ENCODE measurements around the gene TYRO3. TPM values are rescaled to one million over a fixed set of nuclear protein-coding genes. Genes with fewer than 3 reads are reported as not detected.
A peak's percentile ranks its signal among the peaks of the same experiment; 100 is the strongest.

The TYRO3 gene
- total RNA-seq, 2 experiments from 2014 or later: 0.42 to 0.47 TPM

DNA sequence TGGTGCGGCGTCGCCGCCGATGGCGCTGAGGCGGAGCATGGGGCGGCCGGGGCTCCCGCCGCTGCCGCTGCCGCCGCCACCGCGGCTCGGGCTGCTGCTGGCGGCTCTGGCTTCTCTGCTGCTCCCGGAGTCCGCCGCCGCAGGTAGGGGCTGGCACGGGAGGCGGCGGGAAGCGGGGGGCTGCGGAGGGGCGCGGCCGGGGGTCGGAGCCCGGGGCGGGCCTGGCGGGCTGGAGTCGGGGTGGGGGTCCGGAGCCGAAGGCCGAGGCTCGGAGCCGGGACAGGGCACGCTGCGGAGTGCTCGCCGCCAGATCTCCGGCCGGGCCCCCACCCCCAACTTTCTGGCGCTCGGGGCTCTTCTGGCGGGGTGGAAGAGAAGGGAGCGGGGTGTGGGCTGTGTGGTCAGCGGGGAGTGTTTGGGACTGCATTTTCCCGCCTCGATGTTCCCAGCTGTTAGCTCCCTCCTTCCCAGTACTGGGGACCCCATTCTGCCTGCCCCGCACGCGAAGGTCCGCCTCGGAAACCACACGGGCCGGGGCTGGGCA lies 299 bp downstream of the TYRO3 start:
- POLR2A ChIA-PET: interaction anchor here (0.6 to 2.2 kb wide), 3 partner anchors 15 to 105 kb away, joined by 3 to 22 read pairs (median 4); partner anchors contain the start of gene RPAP1
- no peak for ATAC-seq (ENCODE audit: poor library complexity)

GRCh38 chr15:41560572-41560874 lies 1.5 kb downstream of the TYRO3 start:
- H3K36me3 ChIP-seq (ENCODE audit: insufficient read depth, low read length): no peaks in the 10 kb centered on the region
- H3K4me3 ChIP-seq (ENCODE audit: low read length): no peak overlapping the region
- peaks cover 22% of the 10 kb centered on the region for H3K4me1 ChIP-seq (ENCODE audit: insufficient read depth, low read length)
- DNase-seq (no peak), ATAC-seq (ENCODE audit: poor library complexity) (no peak)
- Mint-ChIP-seq H3K9me3 (no peaks in the 10 kb centered on the region), H3K4me1 (ENCODE audit: low read depth) (peaks cover 26% of the 10 kb centered on the region), H3K36me3 (ENCODE audit: low read depth) (no peaks in the 10 kb centered on the region), H3K27ac (peak overlapping the region; percentile 37), H3K4me3 (peak overlapping the region; percentile 77), H3K27me3 (peaks cover 25% of the 10 kb centered on the region)
- H3K27me3 ChIP-seq (ENCODE audit: control insufficient read depth in 1 of 2, insufficient read depth in 2 of 2, low read length in 2 of 2): peaks cover 6 to 8% of the 10 kb centered on the region in 2 experiments
- H3K9me3 ChIP-seq (ENCODE audit: control insufficient read depth in 1 of 2, insufficient read depth in 1 of 2, low read length in 2 of 2): no peaks in the 10 kb centered on the region
- POLR2A ChIA-PET: no interaction called here
- CTCF ChIA-PET: no interaction called here
- no peak overlapping the region for H3K27ac ChIP-seq (ENCODE audit: low read depth in 1 of 2, low read length in 2 of 2)
- intact Hi-C loops (cut with DNase I, micrococcal nuclease): no loop called here
- TF ChIP-seq, protein P1, sequence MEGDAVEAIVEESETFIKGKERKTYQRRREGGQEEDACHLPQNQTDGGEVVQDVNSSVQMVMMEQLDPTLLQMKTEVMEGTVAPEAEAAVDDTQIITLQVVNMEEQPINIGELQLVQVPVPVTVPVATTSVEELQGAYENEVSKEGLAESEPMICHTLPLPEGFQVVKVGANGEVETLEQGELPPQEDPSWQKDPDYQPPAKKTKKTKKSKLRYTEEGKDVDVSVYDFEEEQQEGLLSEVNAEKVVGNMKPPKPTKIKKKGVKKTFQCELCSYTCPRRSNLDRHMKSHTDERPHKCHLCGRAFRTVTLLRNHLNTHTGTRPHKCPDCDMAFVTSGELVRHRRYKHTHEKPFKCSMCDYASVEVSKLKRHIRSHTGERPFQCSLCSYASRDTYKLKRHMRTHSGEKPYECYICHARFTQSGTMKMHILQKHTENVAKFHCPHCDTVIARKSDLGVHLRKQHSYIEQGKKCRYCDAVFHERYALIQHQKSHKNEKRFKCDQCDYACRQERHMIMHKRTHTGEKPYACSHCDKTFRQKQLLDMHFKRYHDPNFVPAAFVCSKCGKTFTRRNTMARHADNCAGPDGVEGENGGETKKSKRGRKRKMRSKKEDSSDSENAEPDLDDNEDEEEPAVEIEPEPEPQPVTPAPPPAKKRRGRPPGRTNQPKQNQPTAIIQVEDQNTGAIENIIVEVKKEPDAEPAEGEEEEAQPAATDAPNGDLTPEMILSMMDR (IDR thresholded peaks at IDR 0.05): no peak

More for the DNA sequence above, 299 bp downstream of the TYRO3 start:
- Mint-ChIP-seq H3K4me3 (peak overlapping the region; percentile 85), H3K4me1 (ENCODE audit: low read depth) (peaks cover 31% of the 10 kb centered on the region), H3K27ac (peak overlapping the region; percentile 37), H3K9me3 (no peaks in the 10 kb centered on the region), H3K36me3 (ENCODE audit: low read depth) (no peaks in the 10 kb centered on the region), H3K27me3 (peaks cover 25% of the 10 kb centered on the region)
- Histone ChIP-seq H3K4me1 (ENCODE audit: insufficient read depth, low read length) (peaks cover 26% of the 10 kb centered on the region), H3K27ac (ENCODE audit: low read depth in 1 of 2, low read length in 2 of 2) (no peak overlapping the region), H3K4me3 (ENCODE audit: low read length) (peak overlapping the region; percentile 36), H3K9me3 (ENCODE audit: control insufficient read depth in 1 of 2, insufficient read depth in 1 of 2, low read length in 2 of 2) (no peaks in the 10 kb centered on the region), H3K36me3 (ENCODE audit: insufficient read depth, low read length) (no peaks in the 10 kb centered on the region), H3K27me3 (ENCODE audit: control insufficient read depth in 1 of 2, insufficient read depth in 2 of 2, low read length in 2 of 2) (peaks cover 6 to 8% of the 10 kb centered on the region in 2 experiments)
- intact Hi-C loops (cut with DNase I, micrococcal nuclease): loop anchor here (2.0 to 10.0 kb wide), 8 partner anchors 15 to 415 kb away; partner anchors contain the start of genes EHD4 (in 1 of the 2), JMJD7 (in 1 of the 2), MAPKBP1 (in 1 of the 2) and RPAP1 (in 1 of the 2)
- CTCF ChIA-PET: interaction anchor here (0.6 to 2.9 kb wide), 2 partner anchors 15 to 138 kb away, joined by 3 to 21 read pairs; partner anchors contain the start of gene RPAP1
- DNase-seq: no peak
- TF ChIP-seq, protein P1 (IDR thresholded peaks at IDR 0.05): no peak

DNA sequence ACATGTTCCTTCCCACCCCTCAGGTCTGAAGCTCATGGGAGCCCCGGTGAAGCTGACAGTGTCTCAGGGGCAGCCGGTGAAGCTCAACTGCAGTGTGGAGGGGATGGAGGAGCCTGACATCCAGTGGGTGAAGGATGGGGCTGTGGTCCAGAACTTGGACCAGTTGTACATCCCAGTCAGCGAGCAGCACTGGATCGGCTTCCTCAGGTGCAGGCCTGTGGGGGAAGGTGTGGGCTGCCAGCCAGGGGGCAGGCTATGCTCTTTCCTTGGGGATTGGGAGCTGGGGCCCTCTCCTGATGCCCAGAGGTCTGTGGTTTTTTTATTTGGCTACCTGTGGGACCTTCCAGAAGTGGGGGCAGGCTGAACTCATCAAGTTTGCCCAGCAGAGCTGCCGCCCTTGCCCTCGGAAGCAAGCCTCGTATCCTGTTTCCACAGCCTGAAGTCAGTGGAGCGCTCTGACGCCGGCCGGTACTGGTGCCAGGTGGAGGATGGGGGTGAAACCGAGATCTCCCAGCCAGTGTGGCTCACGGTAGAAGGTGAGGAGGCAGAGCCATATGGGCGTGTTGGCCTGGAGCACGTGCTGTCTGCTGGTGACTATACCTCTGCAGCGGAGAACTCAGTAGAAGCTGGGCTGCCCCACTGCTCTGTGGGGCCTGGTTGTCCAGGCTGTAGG lies 2.2 kb downstream of the TYRO3 start:
- H3K4me3 ChIP-seq (ENCODE audit: low read length): no peak overlapping the region
- Mint-ChIP-seq H3K9me3 (no peaks in the 10 kb centered on the region), H3K4me1 (ENCODE audit: low read depth) (peaks cover 26% of the 10 kb centered on the region), H3K27me3 (peaks cover 25% of the 10 kb centered on the region), H3K27ac (no peak overlapping the region), H3K36me3 (ENCODE audit: low read depth) (no peaks in the 10 kb centered on the region), H3K4me3 (peak overlapping the region; percentile 77)
- TF ChIP-seq, protein P1 (IDR thresholded peaks at IDR 0.05): no peak
- ChIA-PET POLR2A (interaction anchor here (1.0 kb wide), 1 partner anchor 17 kb away, joined by 3 read pairs; the partner anchor contains the start of gene RPAP1), CTCF (no interaction called here)
- peaks cover 6 to 8% of the 10 kb centered on the region in 2 experiments for H3K27me3 ChIP-seq (ENCODE audit: control insufficient read depth in 1 of 2, insufficient read depth in 2 of 2, low read length in 2 of 2)
- no peak overlapping the region for H3K27ac ChIP-seq (ENCODE audit: low read depth in 1 of 2, low read length in 2 of 2)
- intact Hi-C loops (cut with DNase I, micrococcal nuclease): no loop called here
- H3K9me3 ChIP-seq (ENCODE audit: control insufficient read depth in 1 of 2, insufficient read depth in 1 of 2, low read length in 2 of 2): no peaks in the 10 kb centered on the region
- ATAC-seq (ENCODE audit: poor library complexity) (no peak), DNase-seq (no peak)
- H3K4me1 ChIP-seq (ENCODE audit: insufficient read depth, low read length): peaks cover 22% of the 10 kb centered on the region
- no peaks in the 10 kb centered on the region for H3K36me3 ChIP-seq (ENCODE audit: insufficient read depth, low read length)
